Osteoblast (primary cell): ENCODE data around the gene STIM2. TPM values are rescaled to one million over a fixed set of nuclear protein-coding genes. Genes with fewer than 3 reads are reported as not detected.

Source experiments
- DNase-seq: peaks from one replicate; pipeline ENCODE4 v3.0.0; 2011; ENCODE audit warnings: low spot score, mixed read lengths; ENCODE audit not compliant: insufficient read length; ENCODE audit errors: missing footprints
- H2AFZ ChIP-seq: 2 replicates; pipeline ENCODE4 v1.6.0; 2011; ENCODE audit warnings: mild to moderate bottlenecking, low read length
- H3K27ac ChIP-seq: 2 replicates; pipeline ENCODE4 v1.5.1; 2011; ENCODE audit warnings: mild to moderate bottlenecking, low read depth, low read length, moderate library complexity
- H3K27me3 ChIP-seq: 2 replicates; pipeline ENCODE4 v1.6.0; 2012; ENCODE audit warnings: mild to moderate bottlenecking, control low read depth, inconsistent platforms, low read length, moderate library complexity; ENCODE audit not compliant: insufficient read depth
- H3K36me3 ChIP-seq: 2 replicates; pipeline ENCODE4 v1.5.1; 2011; ENCODE audit warnings: mild to moderate bottlenecking, low read length, control low read depth, moderate library complexity; ENCODE audit not compliant: insufficient read depth
- H3K4me1 ChIP-seq: 2 replicates; pipeline ENCODE4 v1.5.1; 2011; ENCODE audit warnings: mild to moderate bottlenecking, low read length, control low read depth, moderate library complexity; ENCODE audit not compliant: insufficient read depth
- H3K4me2 ChIP-seq: 2 replicates; pipeline ENCODE4 v1.6.0; 2011; ENCODE audit warnings: mild to moderate bottlenecking, low read length; ENCODE audit not compliant: insufficient read depth
- H3K4me3 ChIP-seq: fragments of 200-600 bp; sonication (generic); 3 replicates; pipeline ENCODE4 v1.5.1; 2012; ENCODE audit warnings: mild to moderate bottlenecking, low read length, inconsistent platforms; ENCODE audit not compliant: insufficient read depth
- H3K79me2 ChIP-seq: 2 replicates; pipeline ENCODE4 v1.6.0; 2012; ENCODE audit warnings: mild to moderate bottlenecking, low read length, control low read depth, inconsistent platforms; ENCODE audit not compliant: insufficient read depth
- H3K9me3 ChIP-seq: 2 replicates; pipeline ENCODE4 v1.5.1; 2011; ENCODE audit warnings: low read depth, low read length, control low read depth
- H4K20me1 ChIP-seq: 2 replicates; pipeline ENCODE4 v1.6.0; 2012; ENCODE audit warnings: mild to moderate bottlenecking, low read length, control low read depth; ENCODE audit not compliant: insufficient read depth
- CTCF ChIP-seq: IDR thresholded peaks from 2 replicates; pipeline ENCODE4 v1.5.1; 2011; ENCODE audit warnings: mild to moderate bottlenecking, low read depth, low read length, moderate library complexity; ENCODE audit errors: extremely low read depth
- total RNA-seq: library from RNA; depleted of rRNA; stranded (reverse); fragments of >200 nt; gene quantifications from 2 replicates; pipeline ENCODE4 v1.2.3, GENCODE V29; 2012

STIM2 gene
- total RNA-seq, 1 donor = 14.8 TPM

DNA sequence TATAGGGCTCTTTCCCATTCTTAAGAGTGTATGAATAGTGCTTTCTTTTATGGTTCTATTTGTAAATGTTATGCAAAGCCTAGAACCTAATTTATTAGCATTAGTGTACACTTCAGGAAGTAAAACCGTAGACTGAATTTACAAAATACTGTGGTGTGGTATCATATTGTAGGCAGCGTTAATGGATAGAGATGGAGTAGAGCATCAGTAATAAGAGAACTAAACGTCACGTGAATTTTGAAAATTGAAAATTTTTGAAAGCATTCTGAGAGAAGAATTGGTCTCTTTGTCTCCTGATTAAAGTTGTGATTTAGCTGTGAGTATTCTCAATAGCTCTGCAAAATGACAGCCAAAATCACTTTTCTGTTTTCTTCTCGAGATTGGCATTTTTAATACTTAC, 2.9 kb downstream of the STIM2 start:
- H3K4me3 ChIP-seq = no peak overlapping the region
- H3K27ac ChIP-seq = no peak overlapping the region
- H3K27me3 ChIP-seq = no peaks in the 10 kb centered on the region
- H2AFZ ChIP-seq = no peak overlapping the region
- no peaks in the 10 kb centered on the region for H3K9me3 ChIP-seq
- DNase-seq = no peak
- peak overlapping the region; percentile 94 for H3K4me2 ChIP-seq
- no peaks in the 10 kb centered on the region for H3K36me3 ChIP-seq
- peaks cover 19% of the 10 kb centered on the region for H3K4me1 ChIP-seq
- TF ChIP-seq CTCF = no peak
- peaks cover 10% of the 10 kb centered on the region for H4K20me1 ChIP-seq
- peaks cover 61% of the 10 kb centered on the region for H3K79me2 ChIP-seq

DNA sequence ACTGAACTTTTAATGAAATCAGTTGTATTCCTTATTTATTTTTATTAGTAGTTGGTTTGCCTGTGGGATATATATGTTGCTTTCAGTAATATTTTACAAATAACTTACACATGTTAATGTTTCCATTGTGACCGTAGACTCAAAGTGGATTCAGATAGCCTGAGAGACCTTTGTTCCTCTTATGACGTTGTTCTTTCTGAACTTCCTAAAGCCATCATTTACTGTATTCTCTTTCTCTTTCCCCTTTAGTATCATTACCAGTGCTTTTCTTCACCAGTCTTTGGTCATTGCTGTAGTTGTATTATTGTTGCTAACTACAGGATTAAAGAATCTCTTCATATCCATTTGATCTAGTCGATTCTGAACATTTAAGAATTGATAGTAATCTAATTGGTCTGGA, 4.3 kb downstream of the STIM2 start:
- Histone ChIP-seq H3K9me3 (no peaks in the 10 kb centered on the region), H3K4me3 (no peak overlapping the region), H3K36me3 (no peaks in the 10 kb centered on the region), H3K79me2 (peaks cover 70% of the 10 kb centered on the region), H3K4me2 (no peak overlapping the region), H3K4me1 (peaks cover 5% of the 10 kb centered on the region), H2AFZ (no peak overlapping the region), H3K27me3 (no peaks in the 10 kb centered on the region), H4K20me1 (peaks cover 10% of the 10 kb centered on the region), H3K27ac (no peak overlapping the region)
- DNase-seq = no peak
- TF ChIP-seq CTCF = no peak

DNA sequence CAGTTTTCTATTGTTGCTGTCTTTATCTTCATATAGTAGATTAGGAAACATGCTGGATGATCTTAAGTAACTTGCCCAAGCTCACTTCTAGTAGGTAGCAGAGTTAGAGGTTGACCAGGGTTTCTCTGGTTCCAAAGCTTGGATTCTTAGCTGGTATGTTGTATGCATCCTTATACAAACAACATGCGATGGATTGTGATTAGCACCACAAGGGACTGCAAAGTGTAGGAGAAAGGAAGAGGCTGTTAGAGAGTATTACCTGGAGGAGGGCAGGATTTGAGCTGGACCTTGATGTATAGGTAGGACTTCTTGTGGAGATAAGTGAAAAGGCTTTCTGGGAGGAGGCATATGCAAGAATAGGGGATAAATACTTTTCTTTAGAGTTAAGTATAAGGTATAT, 5.6 kb downstream of the STIM2 start:
- Histone ChIP-seq H3K79me2 (peaks cover 78% of the 10 kb centered on the region), H3K4me1 (peaks cover 5% of the 10 kb centered on the region), H2AFZ (no peak overlapping the region), H3K27me3 (no peaks in the 10 kb centered on the region), H3K9me3 (no peaks in the 10 kb centered on the region), H3K4me3 (no peak overlapping the region), H3K4me2 (no peak overlapping the region), H3K27ac (no peak overlapping the region), H4K20me1 (peaks cover 10% of the 10 kb centered on the region), H3K36me3 (no peaks in the 10 kb centered on the region)
- no peak for TF ChIP-seq CTCF
- no peak for DNase-seq

DNA sequence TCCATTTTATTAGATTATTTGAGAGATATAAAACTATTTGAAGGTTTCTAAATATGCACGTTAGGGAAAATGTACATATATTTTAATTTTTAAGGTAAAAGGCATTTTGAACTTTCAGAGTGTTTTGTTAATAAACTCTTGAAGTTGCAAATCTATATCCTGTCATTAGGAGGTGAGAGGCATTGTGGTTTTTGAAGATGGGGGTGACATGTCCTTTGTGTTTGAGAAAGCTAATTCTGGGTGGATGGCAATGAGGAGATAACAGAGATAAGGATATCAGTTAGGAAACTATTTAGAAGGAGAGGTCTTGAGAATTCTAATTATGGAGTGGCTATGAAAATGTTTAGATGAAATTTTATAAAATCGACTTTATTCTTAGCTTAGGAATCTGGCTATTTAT, 6.1 kb downstream of the STIM2 start:
- H3K27me3 ChIP-seq = no peaks in the 10 kb centered on the region
- no peaks in the 10 kb centered on the region for H3K36me3 ChIP-seq
- no peaks in the 10 kb centered on the region for H3K9me3 ChIP-seq
- H3K27ac ChIP-seq = no peak overlapping the region
- DNase-seq = no peak
- H3K4me3 ChIP-seq = no peak overlapping the region
- peaks cover 78% of the 10 kb centered on the region for H3K79me2 ChIP-seq
- H2AFZ ChIP-seq = no peak overlapping the region
- TF ChIP-seq CTCF = no peak
- H3K4me2 ChIP-seq = no peak overlapping the region
- H3K4me1 ChIP-seq = peaks cover 10% of the 10 kb centered on the region
- peaks cover 8% of the 10 kb centered on the region for H4K20me1 ChIP-seq
